Stimulated activated CD8-positive, alpha-beta memory T cell treated with anti-CD3 and anti-CD28 coated beads, Interleukin-4, amount 100 ng/mL, for 4 hours (primary cell): Measurements from ENCODE around the gene USP12.
"Not testable (repeated sequence)": the region's sequence is repeated elsewhere in the genome, so short reads cannot be mapped to it uniquely, and the experiment has no call there.

Experiments
- DNase-seq, 2 donors: peaks; one replicate each; pipeline ENCODE4 v3.0.0-alpha.2; 2020; ENCODE audit warnings: low read depth in 2 of 2, low spot score in 1 of 2

Gene USP12

GRCh38 chr13:27171244-27171826 lies at the start of gene USP12:
Gene USP12 (minus strand): TSS chr13:27171811. CDS start chr13:27171639, 172 bp downstream.
- peak; percentile 9 to 19 for DNase-seq

GRCh38 chr13:27219611-27220010 lies 48.0 kb upstream of the USP12 start:
- no peak for DNase-seq

- DNase-seq = not testable (repeated sequence)
Observed at GRCh38 chr13:27218861-27219260, 47.2 kb upstream of the USP12 start.

- DNase-seq = not testable (repeated sequence)
Observed at GRCh38 chr13:27217791-27218190, 46.2 kb upstream of the USP12 start.

GRCh38 chr13:27213386-27213785 lies 41.8 kb upstream of the USP12 start:
- DNase-seq = not testable (repeated sequence)

- no peak for DNase-seq
Observed at GRCh38 chr13:27211771-27212364, 40.3 kb upstream of the USP12 start.

- DNase-seq = no peak
Observed at GRCh38 chr13:27211271-27211670, 39.7 kb upstream of the USP12 start.

GRCh38 chr13:27208514-27208913 lies 36.9 kb upstream of the USP12 start:
- DNase-seq = no peak

GRCh38 chr13:27203854-27204253 lies 32.2 kb upstream of the USP12 start:
- no peak for DNase-seq

- DNase-seq = no peak
Observed at GRCh38 chr13:27203186-27203585, 31.6 kb upstream of the USP12 start.

GRCh38 chr13:27201661-27202060 lies 30.1 kb upstream of the USP12 start:
- no peak for DNase-seq

GRCh38 chr13:27200413-27201070 lies 28.9 kb upstream of the USP12 start:
- no peak for DNase-seq

- no peak for DNase-seq
Observed at GRCh38 chr13:27199696-27200095, 28.1 kb upstream of the USP12 start.

GRCh38 chr13:27199211-27199610 lies 27.6 kb upstream of the USP12 start:
- DNase-seq = no peak

GRCh38 chr13:27194895-27195764 lies 23.5 kb upstream of the USP12 start:
- DNase-seq = no peak

- no peak for DNase-seq
Observed at GRCh38 chr13:27194209-27194608, 22.6 kb upstream of the USP12 start.

- DNase-seq = no peak
Observed at GRCh38 chr13:27193496-27193895, 21.9 kb upstream of the USP12 start.

GRCh38 chr13:27192973-27193372 lies 21.4 kb upstream of the USP12 start:
- DNase-seq = no peak

- not testable (repeated sequence) for DNase-seq
Observed at GRCh38 chr13:27192367-27192766, 20.8 kb upstream of the USP12 start.

- DNase-seq = no peak
Observed at GRCh38 chr13:27189192-27189591, 17.6 kb upstream of the USP12 start.

- DNase-seq = no peak
Observed at GRCh38 chr13:27188239-27188638, 16.6 kb upstream of the USP12 start.

GRCh38 chr13:27186295-27186694 lies 14.7 kb upstream of the USP12 start:
- DNase-seq = no peak
